HL-60 (cell line): ENCODE results near the gene CNGB1.

ENCODE experiments used
- DNase-seq, 2 experiments: peaks; one replicate each; pipeline ENCODE4 v3.0.0-alpha.2; 2010 to 2020; ENCODE audit warnings: low read depth in 1 of 2, low spot score in 1 of 2
- H3K27ac ChIP-seq: fragments of 250-450 bp; sonication (Bioruptor Pico); replicated peaks from 2 replicates; pipeline ENCODE4 v1.5.1; 2020; ENCODE audit warnings: mild to moderate bottlenecking, moderate library complexity
- H3K27me3 ChIP-seq: fragments of 250-450 bp; sonication (Bioruptor Pico); 2 replicates; pipeline ENCODE4 v1.5.1; 2021; ENCODE audit warnings: mild to moderate bottlenecking, moderate library complexity; ENCODE audit not compliant: insufficient read depth, poor library complexity, severe bottlenecking
- H3K4me3 ChIP-seq: replicated peaks from 2 replicates; pipeline ENCODE4 v1.5.1; 2011; ENCODE audit warnings: mild to moderate bottlenecking, control low read depth, low read length; ENCODE audit not compliant: insufficient read depth
- GABPA ChIP-seq: IDR thresholded peaks from 2 replicates; pipeline ENCODE4 v1.6.1; 2012; ENCODE audit warnings: low read depth
- POLR2AphosphoS5 ChIP-seq: IDR thresholded peaks from 2 replicates; pipeline ENCODE4 v1.6.1; 2012; ENCODE audit warnings: low read depth
- REST ChIP-seq: IDR thresholded peaks from 2 replicates; pipeline ENCODE4 v1.6.1; 2012; ENCODE audit warnings: low read depth; ENCODE audit not compliant: insufficient replicate concordance
- SPI1 ChIP-seq: IDR thresholded peaks from 2 replicates; pipeline ENCODE4 v1.6.1; 2012; ENCODE audit warnings: low read depth, mild to moderate bottlenecking, borderline replicate concordance
- TF ChIP-seq, protein P1 (sequence below): IDR thresholded peaks from one replicate; pipeline ENCODE4 v1.5.1; 2011; ENCODE audit warnings: low read length, control low read depth, inconsistent platforms; ENCODE audit not compliant: insufficient read depth

Gene CNGB1

GRCh38 chr16:57846078-57846697 lies 124.7 kb downstream of the CNGB1 start:
- no peak for DNase-seq
- TF ChIP-seq POLR2AphosphoS5 (no peak), SPI1 (no peak), GABPA (no peak), REST (no peak)
- TF ChIP-seq, protein P1, sequence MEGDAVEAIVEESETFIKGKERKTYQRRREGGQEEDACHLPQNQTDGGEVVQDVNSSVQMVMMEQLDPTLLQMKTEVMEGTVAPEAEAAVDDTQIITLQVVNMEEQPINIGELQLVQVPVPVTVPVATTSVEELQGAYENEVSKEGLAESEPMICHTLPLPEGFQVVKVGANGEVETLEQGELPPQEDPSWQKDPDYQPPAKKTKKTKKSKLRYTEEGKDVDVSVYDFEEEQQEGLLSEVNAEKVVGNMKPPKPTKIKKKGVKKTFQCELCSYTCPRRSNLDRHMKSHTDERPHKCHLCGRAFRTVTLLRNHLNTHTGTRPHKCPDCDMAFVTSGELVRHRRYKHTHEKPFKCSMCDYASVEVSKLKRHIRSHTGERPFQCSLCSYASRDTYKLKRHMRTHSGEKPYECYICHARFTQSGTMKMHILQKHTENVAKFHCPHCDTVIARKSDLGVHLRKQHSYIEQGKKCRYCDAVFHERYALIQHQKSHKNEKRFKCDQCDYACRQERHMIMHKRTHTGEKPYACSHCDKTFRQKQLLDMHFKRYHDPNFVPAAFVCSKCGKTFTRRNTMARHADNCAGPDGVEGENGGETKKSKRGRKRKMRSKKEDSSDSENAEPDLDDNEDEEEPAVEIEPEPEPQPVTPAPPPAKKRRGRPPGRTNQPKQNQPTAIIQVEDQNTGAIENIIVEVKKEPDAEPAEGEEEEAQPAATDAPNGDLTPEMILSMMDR = no peak
- H3K27me3 ChIP-seq = no peaks in the 10 kb centered on the region
- no peak overlapping the region for H3K27ac ChIP-seq
- no peak overlapping the region for H3K4me3 ChIP-seq

DNA sequence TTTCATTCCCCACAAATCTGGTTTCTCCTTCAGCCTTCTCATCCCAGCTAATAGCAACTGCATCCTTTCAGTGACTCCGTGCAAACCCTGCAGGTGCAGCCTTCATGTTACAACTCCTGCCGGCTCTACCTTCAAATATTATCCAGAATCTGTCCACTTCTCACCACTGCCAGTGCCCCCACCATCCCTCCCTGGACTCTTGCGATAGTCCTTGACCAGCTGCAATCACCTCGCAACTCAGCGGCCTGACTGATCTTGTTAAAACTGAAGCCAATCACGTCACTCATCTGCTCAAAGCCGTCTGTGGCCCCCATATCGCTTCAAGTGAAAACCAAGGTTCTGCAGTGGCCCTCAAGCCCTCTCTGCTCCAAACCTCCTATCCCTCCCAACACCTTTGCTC lies 125.8 kb downstream of the CNGB1 start:
- no peak for DNase-seq
- TF ChIP-seq, protein P1 = no peak
- no peak for TF ChIP-seq REST
- TF ChIP-seq SPI1 = no peak
- no peak for TF ChIP-seq GABPA
- TF ChIP-seq POLR2AphosphoS5 = no peak
- no peak overlapping the region for H3K27ac ChIP-seq
- H3K27me3 ChIP-seq = no peaks in the 10 kb centered on the region
- no peak overlapping the region for H3K4me3 ChIP-seq

DNA sequence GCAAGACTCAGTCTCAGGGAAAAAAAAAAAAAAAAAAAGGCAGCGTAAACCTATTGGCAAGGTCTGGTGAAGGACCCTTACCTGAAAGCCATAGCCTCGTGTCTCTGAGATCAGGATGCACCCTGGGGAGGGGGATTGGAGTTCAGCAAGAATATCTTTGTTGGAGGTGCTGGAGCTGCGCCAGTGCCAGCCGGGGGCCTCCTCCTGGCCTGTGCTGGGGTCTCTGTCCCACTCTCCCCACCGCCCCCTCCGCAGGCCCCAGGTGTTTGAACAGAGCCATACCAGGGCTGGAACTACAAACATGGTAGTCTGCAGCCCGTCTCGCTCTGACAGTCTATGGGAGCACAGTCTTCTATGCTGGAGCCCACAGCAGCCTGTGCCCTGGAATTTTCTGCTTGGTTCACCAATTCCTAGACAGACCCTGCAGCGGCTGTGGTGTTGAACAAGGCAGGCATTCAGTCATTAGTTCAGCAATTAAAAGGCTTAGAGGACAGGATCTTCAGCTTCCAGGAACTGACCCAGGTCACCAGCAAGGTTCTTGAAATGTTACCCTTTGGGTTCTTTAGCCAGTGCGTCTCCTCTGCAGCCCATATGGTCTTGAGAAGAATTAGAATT lies 126.4 kb downstream of the CNGB1 start:
- DNase-seq = no peak
- Histone ChIP-seq H3K4me3 (no peak overlapping the region), H3K27ac (no peak overlapping the region), H3K27me3 (no peaks in the 10 kb centered on the region)
- TF ChIP-seq GABPA (no peak), POLR2AphosphoS5 (no peak), REST (no peak), SPI1 (no peak)
- TF ChIP-seq, protein P1 = no peak
